Left lung (tissue), 10 donors: ENCODE results near the gene OMP. TPM values are rescaled to one million over a fixed set of nuclear protein-coding genes. Genes with fewer than 3 reads are reported as not detected.

Source experiments
- ATAC-seq: fragments of 200-7000 bp; cut with Tn5 transposase; one replicate; pipeline ENCODE4 v1.9.1; 2020; ENCODE audit warnings: moderate library complexity
- DNase-seq, 4 donors: peaks; one replicate each; pipeline ENCODE4 v3.0.0-alpha.2; 2013 to 2020
- H3K27ac ChIP-seq, 2 donors: fragments of 200-600 bp; sonication (generic) in 1 of 2; one replicate each; pipeline versions ENCODE4 v1.5.0 to v1.8.0; 2020 to 2021
- H3K27me3 ChIP-seq, 2 donors: fragments of 200-600 bp; sonication (generic) in 1 of 2; one replicate each; pipeline versions ENCODE4 v1.5.0 to v1.8.0; 2020 to 2021
- H3K36me3 ChIP-seq, 2 donors: fragments of 200-600 bp; sonication (generic) in 1 of 2; one replicate each; pipeline versions ENCODE4 v1.5.0 to v1.8.0; 2020 to 2021
- H3K4me1 ChIP-seq, 2 donors: fragments of 200-600 bp; one replicate each; pipeline ENCODE4 v1.8.0; 2021
- H3K4me3 ChIP-seq, 2 donors: fragments of 200-600 bp; sonication (generic) in 1 of 2; one replicate each; pipeline versions ENCODE4 v1.5.0 to v1.8.0; 2020 to 2021; ENCODE audit warnings: mild to moderate bottlenecking in 1 of 2
- H3K9me3 ChIP-seq, 2 donors: fragments of 200-600 bp; sonication (generic) in 1 of 2; one replicate each; pipeline versions ENCODE4 v1.5.0 to v1.8.0; 2020 to 2021
- CTCF ChIP-seq, 2 donors: fragments of 200-600 bp; sonication (generic) in 1 of 2; IDR thresholded peaks; one replicate each; pipeline versions ENCODE4 v1.5.0 to v1.8.0; 2021; ENCODE audit warnings: antibody characterized with exemption in 2 of 2
- intact Hi-C, 2 donors: fragments of 100-400 bp; cut with DNase I; formaldehyde crosslinking; loops; one replicate each; pipeline versions ENCODE4 v1.11.2 to v1.14.2; 2022
- polyA plus RNA-seq, 6 donors: library from polyadenylated mRNA; unstranded; fragments of 120-200 nt; gene quantifications; one replicate each; pipeline ENCODE4 v1.2.1, GENCODE V29; 2013; ENCODE audit not compliant: insufficient read length in 6 of 6
- total RNA-seq, 2 donors: library from RNA; stranded (reverse); fragmentation: NEBNext Ultra II Directional; extraction: Animal tissue kit (Norgen Biotek cat#: 25700); gene quantifications; one replicate each; pipeline ENCODE4 v1.2.1, GENCODE V29; 2021
- donor health status: DM: no; HTN: yes; CAD: no.
- donor health status: DM: no; HTN: no; CAD: no.

Gene OMP
- total and polyA plus RNA-seq, 8 donors, result 0.34 to 0.46 (median 0.40) TPM; not detected in 4

- H3K27me3 ChIP-seq, result no peaks in the 10 kb centered on the region
- no peak for ATAC-seq
- no peaks in the 10 kb centered on the region for H3K9me3 ChIP-seq
- intact Hi-C loops, result loop anchor here in 1 of 2 donors (5.0 kb wide), 1 partner anchor 40 kb away; no protein-coding TSS in a partner anchor
- peaks cover 0 to 5% of the 10 kb centered on the region in 2 donors for H3K4me1 ChIP-seq
- no peak overlapping the region for H3K4me3 ChIP-seq
- H3K36me3 ChIP-seq, result no peaks in the 10 kb centered on the region
- peak in 1 of 4 donors; percentile 66 for DNase-seq
- no peak for TF ChIP-seq CTCF (IDR thresholded peaks at IDR 0.05)
- H3K27ac ChIP-seq, result no peak overlapping the region
Measured at GRCh38 chr11:77087723-77088225, 14.9 kb upstream of the OMP start.

- no peaks in the 10 kb centered on the region for H3K4me1 ChIP-seq
- no peaks in the 10 kb centered on the region for H3K9me3 ChIP-seq
- ATAC-seq (no peak), DNase-seq (peak in 2 of 4 donors; percentile 45 to 78)
- no peak overlapping the region for H3K4me3 ChIP-seq
- no peaks in the 10 kb centered on the region for H3K36me3 ChIP-seq
- no peak overlapping the region for H3K27ac ChIP-seq
- intact Hi-C loops, result loop anchor here in 1 of 2 donors (5.0 kb wide), 1 partner anchor 41 kb away; no protein-coding TSS in a partner anchor
- no peak for TF ChIP-seq CTCF (IDR thresholded peaks at IDR 0.05)
- no peaks in the 10 kb centered on the region for H3K27me3 ChIP-seq
Measured at GRCh38 chr11:77088236-77089003, 14.2 kb upstream of the OMP start.

- intact Hi-C loops, result loop anchor here in 1 of 2 donors (5.0 kb wide), 1 partner anchor 42 kb away; no protein-coding TSS in a partner anchor
- no peak for TF ChIP-seq CTCF (IDR thresholded peaks at IDR 0.05)
- no peaks in the 10 kb centered on the region for H3K4me1 ChIP-seq
- no peaks in the 10 kb centered on the region for H3K27me3 ChIP-seq
- no peak overlapping the region for H3K4me3 ChIP-seq
- H3K9me3 ChIP-seq, result no peaks in the 10 kb centered on the region
- H3K27ac ChIP-seq, result no peak overlapping the region
- H3K36me3 ChIP-seq, result no peaks in the 10 kb centered on the region
- DNase-seq (peak in 1 of 4 donors; percentile 46), ATAC-seq (no peak)
Measured at GRCh38 chr11:77089004-77089545, 13.6 kb upstream of the OMP start.

- DNase-seq (peak in 1 of 4 donors; percentile 40), ATAC-seq (no peak)
- H3K4me1 ChIP-seq, result no peaks in the 10 kb centered on the region
- no peak overlapping the region for H3K27ac ChIP-seq
- intact Hi-C loops, result no loop called here
- H3K9me3 ChIP-seq, result no peaks in the 10 kb centered on the region
- H3K36me3 ChIP-seq, result no peaks in the 10 kb centered on the region
- TF ChIP-seq CTCF (IDR thresholded peaks at IDR 0.05), result no peak
- H3K4me3 ChIP-seq, result no peak overlapping the region
- no peaks in the 10 kb centered on the region for H3K27me3 ChIP-seq
Measured at GRCh38 chr11:77090046-77090372, 12.6 kb upstream of the OMP start.

GRCh38 chr11:77090373-77091111 lies 12.1 kb upstream of the OMP start:
- Histone ChIP-seq H3K27ac (no peak overlapping the region), H3K4me1 (no peaks in the 10 kb centered on the region), H3K9me3 (no peaks in the 10 kb centered on the region), H3K4me3 (no peak overlapping the region), H3K36me3 (no peaks in the 10 kb centered on the region), H3K27me3 (no peaks in the 10 kb centered on the region)
- ATAC-seq (no peak), DNase-seq (peak in 1 of 4 donors; percentile 41)
- no peak for TF ChIP-seq CTCF (IDR thresholded peaks at IDR 0.05)
- intact Hi-C loops, result no loop called here
